Measurements from ENCODE around the gene DGCR8. TPM values are rescaled to one million over a fixed set of nuclear protein-coding genes. Genes with fewer than 3 reads are reported as not detected.

Gene DGCR8
- total and polyA plus RNA-seq, 2 of the 4 experiments (the other 2 are of a cell fraction) = 16.7 to 25.3 TPM

DNA sequence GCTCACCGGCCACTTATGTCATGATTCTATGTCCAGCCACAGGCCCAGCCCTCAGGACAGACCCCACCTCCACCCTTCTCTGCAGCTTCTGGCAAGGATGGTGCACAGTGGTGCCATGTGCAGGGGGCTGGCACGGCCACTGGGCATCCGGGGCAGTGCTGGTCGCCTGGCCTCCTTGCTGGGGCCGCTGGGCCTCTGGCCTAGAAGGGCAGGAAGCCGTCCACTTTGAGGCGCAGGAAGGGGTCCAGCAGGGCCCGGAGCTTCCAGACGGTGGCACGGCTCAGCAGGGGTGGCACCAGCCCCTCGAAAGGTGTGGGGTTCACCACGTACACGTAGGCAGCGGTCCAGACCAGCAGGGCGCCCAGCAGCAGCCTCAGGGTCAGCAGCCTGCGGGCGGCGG, 68.4 kb downstream of the DGCR8 start:
- H2BK20ac ChIP-seq (ENCODE audit: low read depth, low read length) = no peak overlapping the region
- CTCF ChIA-PET = no interaction called here
- H4K20me1 ChIP-seq (ENCODE audit: insufficient read depth, low read length) = peaks cover 4% of the 10 kb centered on the region; the same call in 1 of the 2 replicates
- H3K9me3 ChIP-seq (ENCODE audit: control insufficient read depth, insufficient read depth, low read length) = no peaks in the 10 kb centered on the region
- no peak overlapping the region for H3K4me2 ChIP-seq (ENCODE audit: low read depth, low read length)
- DNase-seq (no peak), ATAC-seq (ENCODE audit: low read depth) (no peak)
- no peak overlapping the region for H2BK5ac ChIP-seq (ENCODE audit: low read depth, low read length, poor library complexity, severe bottlenecking)
- H2AFZ ChIP-seq (replicated peaks; ENCODE audit: low read length, poor library complexity) = no peak overlapping the region
- no peaks in the 10 kb centered on the region for H3K27me3 ChIP-seq (ENCODE audit: control insufficient read depth, insufficient read depth, low read length)
- H3K9me1 ChIP-seq (ENCODE audit: insufficient read depth, low read length) = no peaks in the 10 kb centered on the region
- no peak overlapping the region for H3K14ac ChIP-seq (replicated peaks; ENCODE audit: low read depth, low read length)
- peaks cover 0 to 7% of the 10 kb centered on the region in 2 experiments; a peak in 1 of 4 replicates for H3K79me1 ChIP-seq (ENCODE audit: low read depth in 1 of 2, low read length in 2 of 2)
- H3K4me3 ChIP-seq (ENCODE audit: insufficient read depth, low read depth, low read length) = no peak overlapping the region
- dilution Hi-C loops (cut with HindIII; ENCODE audit: low sequenced_read_pairs, unreplicated experiment) = no loop called here
- no peak overlapping the region for H2AK9ac ChIP-seq (replicated peaks; ENCODE audit: low read depth, low read length, poor library complexity)
- H3K36me3 ChIP-seq (ENCODE audit: control insufficient read depth, insufficient read depth, low read length) = peaks cover 11% of the 10 kb centered on the region; the same call in 1 of the 2 replicates
- intact Hi-C loops (cut with micrococcal nuclease) = no loop called here
- in situ Hi-C loops (cut with MboI; ENCODE audit: low sequenced_read_pairs) = no loop called here
- H2AK5ac ChIP-seq (ENCODE audit: low read depth, low read length) = no peak overlapping the region
- POLR2A ChIA-PET (ENCODE audit: unreplicated experiment) = no interaction called here
- H3K4ac ChIP-seq (ENCODE audit: low read depth, low read length) = no peak overlapping the region
- H4K91ac ChIP-seq (ENCODE audit: insufficient read depth, low read depth, low read length) = no peak overlapping the region
- no TSS peak for BruUV-seq (replicated peaks)
- no peak overlapping the region for H3K18ac ChIP-seq (ENCODE audit: low read depth, low read length)
- H2BK120ac ChIP-seq (ENCODE audit: low read depth, low read length) = no peak overlapping the region
- no peak overlapping the region for H3K27ac ChIP-seq (ENCODE audit: insufficient read depth, low read length)
- no peak overlapping the region for H2BK15ac ChIP-seq (ENCODE audit: low read depth, low read length)
- H3K9ac ChIP-seq (ENCODE audit: low read depth, low read length) = no peak overlapping the region
- peaks cover 2% of the 10 kb centered on the region; the same call in 1 of the 2 replicates for H3K4me1 ChIP-seq (ENCODE audit: control insufficient read depth, insufficient read depth, low read length)
- no peak overlapping the region for H3K23ac ChIP-seq (ENCODE audit: low read depth, low read length)
- WGBS, 2 experiments (ENCODE audit: extremely low coverage in 2 of 2, insufficient read length in 1 of 2) = 95% methylated on average over 9 of the region's 18 CpGs; no CpG with 5 or more reads in 1 of the 2 experiments
- no peak overlapping the region for H4K5ac ChIP-seq (ENCODE audit: low read depth, low read length)
- H4K8ac ChIP-seq (ENCODE audit: low read depth in 2 of 2, low read length in 2 of 2) = no peak overlapping the region
- H3K56ac ChIP-seq (ENCODE audit: extremely low read depth, insufficient read depth, low read length) = no peak overlapping the region
- TF ChIP-seq USF2 (IDR thresholded peaks at IDR 0.05; ENCODE audit: low read depth, low read length) = no peak
- TF ChIP-seq ELK1 (IDR thresholded peaks at IDR 0.05; ENCODE audit: borderline replicate concordance, low read depth, low read length) = no peak
- TF ChIP-seq CEBPB (IDR thresholded peaks at IDR 0.05; ENCODE audit: low read depth, low read length) = no peak
- TF ChIP-seq RAD21 (IDR thresholded peaks at IDR 0.05; ENCODE audit: low read length) = no peak
- TF ChIP-seq BHLHE40 (IDR thresholded peaks at IDR 0.05; ENCODE audit: low read depth, low read length) = no peak
- TF ChIP-seq NFE2L2 (IDR thresholded peaks at IDR 0.05; ENCODE audit: low read depth, low read length) = no peak
- TF ChIP-seq MXI1 (IDR thresholded peaks at IDR 0.05; ENCODE audit: borderline replicate concordance, low read depth, low read length) = no peak
- TF ChIP-seq FOS (IDR thresholded peaks at IDR 0.05; ENCODE audit: low read depth, low read length) = no peak
- no peak for TF ChIP-seq POLR2A (IDR thresholded peaks at IDR 0.05; ENCODE audit: low read depth, low read length)
- TF ChIP-seq MAZ (IDR thresholded peaks at IDR 0.05; ENCODE audit: borderline replicate concordance, low read depth, low read length) = no peak
- TF ChIP-seq SMC3 (IDR thresholded peaks at IDR 0.05; ENCODE audit: low read depth, low read length) = no peak
- TF ChIP-seq, protein P1, sequence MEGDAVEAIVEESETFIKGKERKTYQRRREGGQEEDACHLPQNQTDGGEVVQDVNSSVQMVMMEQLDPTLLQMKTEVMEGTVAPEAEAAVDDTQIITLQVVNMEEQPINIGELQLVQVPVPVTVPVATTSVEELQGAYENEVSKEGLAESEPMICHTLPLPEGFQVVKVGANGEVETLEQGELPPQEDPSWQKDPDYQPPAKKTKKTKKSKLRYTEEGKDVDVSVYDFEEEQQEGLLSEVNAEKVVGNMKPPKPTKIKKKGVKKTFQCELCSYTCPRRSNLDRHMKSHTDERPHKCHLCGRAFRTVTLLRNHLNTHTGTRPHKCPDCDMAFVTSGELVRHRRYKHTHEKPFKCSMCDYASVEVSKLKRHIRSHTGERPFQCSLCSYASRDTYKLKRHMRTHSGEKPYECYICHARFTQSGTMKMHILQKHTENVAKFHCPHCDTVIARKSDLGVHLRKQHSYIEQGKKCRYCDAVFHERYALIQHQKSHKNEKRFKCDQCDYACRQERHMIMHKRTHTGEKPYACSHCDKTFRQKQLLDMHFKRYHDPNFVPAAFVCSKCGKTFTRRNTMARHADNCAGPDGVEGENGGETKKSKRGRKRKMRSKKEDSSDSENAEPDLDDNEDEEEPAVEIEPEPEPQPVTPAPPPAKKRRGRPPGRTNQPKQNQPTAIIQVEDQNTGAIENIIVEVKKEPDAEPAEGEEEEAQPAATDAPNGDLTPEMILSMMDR (conservative IDR thresholded peaks at IDR 0.05; ENCODE audit: low read depth, low read length) = no peak
